ENCODE measurements around the gene BCAR1.

Gene BCAR1

DNA sequence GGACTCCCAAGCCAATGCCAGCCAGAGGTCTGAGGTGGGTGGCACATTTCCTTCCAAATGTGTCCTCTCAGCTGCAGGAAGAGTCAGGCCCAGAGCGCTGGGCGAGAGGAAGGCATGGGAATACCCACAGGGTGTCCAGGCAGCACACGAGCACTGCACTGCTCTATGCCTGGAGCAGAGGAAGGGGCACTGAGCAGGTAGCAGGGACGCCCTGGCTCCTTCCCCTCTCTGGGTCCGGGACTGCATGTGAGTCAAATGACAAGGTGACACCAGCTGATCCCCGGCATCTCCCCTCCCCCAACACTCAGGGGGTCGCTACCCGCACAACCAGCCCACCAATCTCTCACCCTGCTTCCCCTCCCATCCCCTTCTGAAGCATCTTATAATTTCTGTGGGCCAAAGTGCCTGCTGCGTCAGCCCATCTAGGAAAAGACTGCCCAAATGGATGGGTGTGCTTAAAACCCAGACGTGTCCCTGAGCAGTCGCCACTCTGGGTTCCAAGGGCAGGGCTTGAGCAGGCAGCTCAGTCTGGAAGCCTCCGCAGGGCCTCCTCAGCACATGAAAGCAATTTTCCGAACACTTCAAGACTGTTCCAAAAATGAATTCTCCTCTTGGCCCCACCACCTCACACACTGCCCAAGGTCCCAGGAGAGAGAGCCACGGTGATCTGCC, 12.0 kb upstream of the BCAR1 start:
- DNase-seq (ENCODE audit: low read depth): no peak
- H3K4me3 ChIP-seq (ENCODE audit: low read length): peak overlapping the region; percentile 91
- TF ChIP-seq, protein P1, sequence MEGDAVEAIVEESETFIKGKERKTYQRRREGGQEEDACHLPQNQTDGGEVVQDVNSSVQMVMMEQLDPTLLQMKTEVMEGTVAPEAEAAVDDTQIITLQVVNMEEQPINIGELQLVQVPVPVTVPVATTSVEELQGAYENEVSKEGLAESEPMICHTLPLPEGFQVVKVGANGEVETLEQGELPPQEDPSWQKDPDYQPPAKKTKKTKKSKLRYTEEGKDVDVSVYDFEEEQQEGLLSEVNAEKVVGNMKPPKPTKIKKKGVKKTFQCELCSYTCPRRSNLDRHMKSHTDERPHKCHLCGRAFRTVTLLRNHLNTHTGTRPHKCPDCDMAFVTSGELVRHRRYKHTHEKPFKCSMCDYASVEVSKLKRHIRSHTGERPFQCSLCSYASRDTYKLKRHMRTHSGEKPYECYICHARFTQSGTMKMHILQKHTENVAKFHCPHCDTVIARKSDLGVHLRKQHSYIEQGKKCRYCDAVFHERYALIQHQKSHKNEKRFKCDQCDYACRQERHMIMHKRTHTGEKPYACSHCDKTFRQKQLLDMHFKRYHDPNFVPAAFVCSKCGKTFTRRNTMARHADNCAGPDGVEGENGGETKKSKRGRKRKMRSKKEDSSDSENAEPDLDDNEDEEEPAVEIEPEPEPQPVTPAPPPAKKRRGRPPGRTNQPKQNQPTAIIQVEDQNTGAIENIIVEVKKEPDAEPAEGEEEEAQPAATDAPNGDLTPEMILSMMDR (conservative IDR thresholded peaks at IDR 0.05; ENCODE audit: low read depth, low read length): no peak

DNA sequence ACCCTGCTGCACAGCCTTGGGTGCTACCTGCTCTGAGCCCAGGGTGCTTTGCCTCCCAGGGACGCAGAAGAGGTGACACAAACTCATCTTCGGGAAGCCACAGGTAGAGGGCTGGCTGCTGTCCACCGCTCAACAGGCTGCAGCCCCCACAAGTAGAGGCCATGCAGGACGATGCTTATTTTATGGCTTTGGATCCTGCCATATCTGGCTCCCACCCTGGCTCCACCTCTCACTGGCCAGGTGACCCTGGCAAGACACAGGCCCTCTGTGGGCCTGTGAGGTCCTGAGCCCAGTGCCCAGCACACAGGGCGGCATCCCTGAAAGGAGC, 11.3 kb upstream of the BCAR1 start:
- H3K4me3 ChIP-seq (ENCODE audit: low read length): peak overlapping the region; percentile 6
- TF ChIP-seq, protein P1 (conservative IDR thresholded peaks at IDR 0.05; ENCODE audit: low read depth, low read length): no peak
- no peak for DNase-seq (ENCODE audit: low read depth)

DNA sequence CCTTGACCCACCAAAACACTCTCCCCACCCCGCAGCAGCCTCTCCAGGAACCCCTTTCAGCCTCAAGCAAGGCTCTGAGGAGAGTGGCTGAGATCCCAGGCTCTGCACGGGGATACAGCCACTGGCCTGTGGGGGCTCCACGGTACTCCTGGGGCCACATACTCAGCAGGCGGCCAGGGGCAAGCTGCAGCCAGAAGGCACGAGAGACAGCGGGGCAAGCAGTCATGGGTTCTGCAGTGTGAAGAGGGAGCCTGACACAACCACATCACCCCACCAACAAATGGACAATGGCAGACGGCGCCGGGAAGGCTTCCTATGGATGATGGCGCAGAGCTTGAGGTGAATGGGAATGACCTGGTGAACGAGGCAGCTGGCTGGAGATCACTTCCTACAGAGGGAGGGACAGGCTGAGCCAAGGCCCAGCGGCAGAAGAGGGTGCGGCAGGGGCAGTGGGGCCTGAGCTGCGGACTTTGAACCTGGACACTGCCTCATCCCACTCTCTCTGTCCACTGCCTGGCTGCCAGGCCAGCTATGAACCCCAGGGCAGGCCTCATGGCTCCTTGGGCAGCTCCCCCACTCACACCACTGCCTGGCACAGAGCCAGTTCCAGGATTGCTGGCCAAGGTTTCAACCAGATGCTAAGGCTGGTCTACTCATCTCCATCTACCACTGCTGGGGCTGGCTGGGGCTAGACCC, 10.8 kb upstream of the BCAR1 start:
- DNase-seq (ENCODE audit: low read depth): no peak
- no peak overlapping the region for H3K4me3 ChIP-seq (ENCODE audit: low read length)
- TF ChIP-seq, protein P1 (conservative IDR thresholded peaks at IDR 0.05; ENCODE audit: low read depth, low read length): no peak

DNA sequence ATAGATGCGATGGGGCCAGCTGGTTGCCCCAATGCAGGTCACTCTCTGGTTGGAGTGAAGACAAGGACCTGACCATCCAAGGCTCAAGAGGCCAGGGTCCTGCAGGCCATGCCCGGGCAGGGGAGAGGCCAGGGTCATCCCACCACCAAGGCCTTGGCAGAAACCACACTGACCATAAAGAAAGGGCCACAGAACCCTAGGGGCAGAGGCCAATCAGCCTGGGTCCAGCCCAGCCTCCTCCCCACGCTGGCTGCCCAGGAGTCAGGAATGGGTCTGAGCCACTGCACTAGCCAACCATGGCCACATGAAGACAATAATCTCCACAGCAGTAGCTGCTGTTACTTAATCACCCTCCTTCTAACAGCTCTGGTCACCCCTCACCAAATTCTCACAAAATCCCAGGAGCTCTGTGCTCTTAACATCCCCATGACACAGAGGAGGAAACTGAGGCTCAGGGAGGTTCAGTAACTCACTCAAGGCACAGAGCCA, 10.2 kb upstream of the BCAR1 start:
- no peak overlapping the region for H3K4me3 ChIP-seq (ENCODE audit: low read length)
- TF ChIP-seq, protein P1 (conservative IDR thresholded peaks at IDR 0.05; ENCODE audit: low read depth, low read length): no peak
- DNase-seq (ENCODE audit: low read depth): no peak

DNA sequence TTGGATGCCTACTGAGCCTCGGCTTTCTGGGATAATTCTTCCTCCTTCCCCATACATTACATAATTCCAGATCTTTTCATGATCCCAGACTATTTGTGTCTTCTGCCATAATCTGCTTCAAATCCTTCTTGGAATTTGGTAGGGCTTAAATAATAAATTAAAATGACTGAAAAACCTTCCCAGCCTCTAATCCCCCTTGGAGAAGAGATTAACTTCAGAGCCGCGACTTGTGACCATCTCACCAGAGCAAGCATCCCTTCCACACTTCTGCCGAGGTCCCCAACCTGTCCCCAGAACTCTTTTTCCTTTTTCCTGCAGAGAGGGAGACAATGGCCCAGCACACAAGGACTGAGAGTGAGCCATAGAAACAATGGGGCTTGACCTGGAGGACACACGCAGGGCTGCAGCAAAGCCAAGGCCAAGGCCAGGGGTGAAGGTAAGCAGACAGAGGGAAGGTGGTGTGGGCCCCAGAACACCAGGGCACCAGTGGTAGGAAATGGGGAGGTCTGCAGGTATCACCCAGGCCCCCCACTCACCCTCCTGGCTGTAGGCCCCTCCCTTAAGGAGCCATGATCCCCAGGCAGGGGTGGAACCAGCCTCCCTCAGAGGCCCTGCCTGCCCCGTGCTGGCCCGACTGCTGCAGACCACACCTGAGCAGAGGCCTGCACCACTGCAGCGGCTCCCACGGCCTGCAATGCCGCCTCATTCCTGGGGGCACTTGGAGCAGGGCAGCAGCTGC, 9.6 kb upstream of the BCAR1 start:
- DNase-seq (ENCODE audit: low read depth): peak; percentile 74
- H3K4me3 ChIP-seq (ENCODE audit: low read length): no peak overlapping the region
- TF ChIP-seq, protein P1 (conservative IDR thresholded peaks at IDR 0.05; ENCODE audit: low read depth, low read length): no peak

DNA sequence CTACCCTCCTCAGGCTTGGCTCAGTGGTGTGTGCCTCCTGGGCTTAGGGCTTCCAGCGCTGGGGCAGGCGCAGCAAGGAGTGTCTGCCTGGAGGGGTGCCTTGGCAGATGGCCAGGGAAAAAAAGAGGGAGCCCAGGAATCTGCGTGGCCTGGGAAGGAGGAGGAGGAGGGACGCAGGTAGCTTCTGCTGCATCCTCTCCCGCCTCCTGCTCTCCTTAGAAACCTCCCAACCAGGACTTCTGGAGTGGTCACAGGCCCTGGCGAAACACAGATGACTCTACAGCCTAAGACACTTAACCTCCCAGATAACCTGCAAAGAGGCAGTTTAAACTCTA, 7.3 kb upstream of the BCAR1 start:
- no peak for DNase-seq (ENCODE audit: low read depth)
- H3K4me3 ChIP-seq (ENCODE audit: low read length): no peak overlapping the region

More for the DNA sequence above, 7.3 kb upstream of the BCAR1 start:
- TF ChIP-seq, protein P1 (conservative IDR thresholded peaks at IDR 0.05; ENCODE audit: low read depth, low read length): no peak
